K562 (cell line): ENCODE results near the gene HARS1.

Experiments used
- CREB1 ChIP-seq, 2 experiments: sonication (generic) in 1 of 2; formaldehyde crosslinking in 1 of 2; IDR thresholded peaks; 2 replicates each; pipeline versions ENCODE4 v1.6.1 to v1.8.0; 2012 to 2022; ENCODE audit warnings: inconsistent platforms in 1 of 2, mild to moderate bottlenecking in 1 of 2, missing genetic modification reagents in 1 of 2, moderate library complexity in 1 of 2
- ZNF644 ChIP-seq: fragments of 200-800 bp; sonication (Bioruptor generic); IDR thresholded peaks from 2 replicates; pipeline ENCODE4 v1.6.1; 2016; ENCODE audit warnings: low read depth, missing genetic modification characterization, missing compliant biosample characterization
- TF ChIP-seq, protein P1 (sequence below), 3 experiments: IDR thresholded peaks in 2 of 3; conservative IDR thresholded peaks in 1 of 3; 2 replicates each; pipeline ENCODE4 v1.5.1; 2011 to 2012; ENCODE audit warnings: low read length in 3 of 3, mild to moderate bottlenecking in 3 of 3, control low read depth in 2 of 3, improper control_type of control experiment in 1 of 3, inconsistent platforms in 1 of 3, low read depth in 1 of 3, mixed read lengths in 1 of 3, moderate library complexity in 1 of 3; ENCODE audit not compliant: insufficient read depth in 2 of 3

GRCh38 chr5:140678993-140679392, 12.2 kb downstream of the HARS1 start:
- peak; percentile 17; the same call in 1 of the 2 replicates for TF ChIP-seq CREB1 (IDR thresholded peaks at IDR 0.05)
- TF ChIP-seq CREB1 (CRISPR knock-in tag; IDR thresholded peaks at IDR 0.05) = no peak
- TF ChIP-seq ZNF644 (tag) = no peak
- TF ChIP-seq, protein P1, sequence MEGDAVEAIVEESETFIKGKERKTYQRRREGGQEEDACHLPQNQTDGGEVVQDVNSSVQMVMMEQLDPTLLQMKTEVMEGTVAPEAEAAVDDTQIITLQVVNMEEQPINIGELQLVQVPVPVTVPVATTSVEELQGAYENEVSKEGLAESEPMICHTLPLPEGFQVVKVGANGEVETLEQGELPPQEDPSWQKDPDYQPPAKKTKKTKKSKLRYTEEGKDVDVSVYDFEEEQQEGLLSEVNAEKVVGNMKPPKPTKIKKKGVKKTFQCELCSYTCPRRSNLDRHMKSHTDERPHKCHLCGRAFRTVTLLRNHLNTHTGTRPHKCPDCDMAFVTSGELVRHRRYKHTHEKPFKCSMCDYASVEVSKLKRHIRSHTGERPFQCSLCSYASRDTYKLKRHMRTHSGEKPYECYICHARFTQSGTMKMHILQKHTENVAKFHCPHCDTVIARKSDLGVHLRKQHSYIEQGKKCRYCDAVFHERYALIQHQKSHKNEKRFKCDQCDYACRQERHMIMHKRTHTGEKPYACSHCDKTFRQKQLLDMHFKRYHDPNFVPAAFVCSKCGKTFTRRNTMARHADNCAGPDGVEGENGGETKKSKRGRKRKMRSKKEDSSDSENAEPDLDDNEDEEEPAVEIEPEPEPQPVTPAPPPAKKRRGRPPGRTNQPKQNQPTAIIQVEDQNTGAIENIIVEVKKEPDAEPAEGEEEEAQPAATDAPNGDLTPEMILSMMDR (IDR thresholded peaks at IDR 0.05 in 2 of 3, conservative IDR thresholded peaks at IDR 0.05 in 1 of 3; ENCODE audit: insufficient read depth in 2 of 3, low read depth in 1 of 3, low read length in 3 of 3) = no peak
